Left lobe of liver (tissue), 2 donors: ENCODE data around the gene GCNT2. TPM values are rescaled to one million over a fixed set of nuclear protein-coding genes. Genes with fewer than 3 reads are reported as not detected.
"Not testable (repeated sequence)": the region's sequence is repeated elsewhere in the genome, so short reads cannot be mapped to it uniquely, and the experiment has no call there.

Source experiments
- ATAC-seq: fragments of 200-7000 bp; cut with Tn5 transposase; one replicate; pipeline ENCODE4 v1.9.1; 2020; ENCODE audit warnings: mild to moderate bottlenecking, moderate library complexity
- DNase-seq: peaks from one replicate; pipeline ENCODE4 v3.0.0-alpha.2; 2020; ENCODE audit warnings: low spot score
- total RNA-seq: library from RNA; stranded (reverse); gene quantifications from one replicate; pipeline ENCODE4 v1.2.1, GENCODE V29; 2021
- donor health status: DM: no; HTN: no; CAD: no; lungs with moderate emphysema.
- donor health status: DM: no; HTN: yes; CAD: no.

Gene GCNT2
- total RNA-seq, 1 donor from 2014 or later, result 9.4 TPM

GRCh38 chr6:10543488-10543887 lies 22.3 kb downstream of the GCNT2 start:
- DNase-seq (no peak), ATAC-seq (no peak)

DNA sequence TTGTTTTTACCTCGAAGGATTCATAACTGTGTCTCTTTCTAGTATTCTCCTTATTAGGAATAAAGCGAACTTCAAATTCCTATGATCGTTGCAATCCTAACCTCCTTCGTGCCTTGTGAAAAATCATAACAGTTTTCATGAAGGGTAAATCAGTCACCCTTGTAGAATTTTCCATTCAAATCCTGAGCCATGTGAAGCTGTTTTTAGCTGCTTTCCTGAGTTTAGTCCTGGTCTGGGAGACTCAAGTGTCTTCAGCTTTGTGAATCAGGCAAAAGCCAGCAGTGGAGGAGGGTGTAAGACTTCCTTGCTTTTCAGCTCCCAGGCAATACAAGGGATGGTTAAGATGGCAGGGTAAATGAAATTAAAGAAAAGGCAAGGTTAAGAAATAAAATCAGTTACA lies 24.3 kb downstream of the GCNT2 start:
- ATAC-seq, result no peak

DNA sequence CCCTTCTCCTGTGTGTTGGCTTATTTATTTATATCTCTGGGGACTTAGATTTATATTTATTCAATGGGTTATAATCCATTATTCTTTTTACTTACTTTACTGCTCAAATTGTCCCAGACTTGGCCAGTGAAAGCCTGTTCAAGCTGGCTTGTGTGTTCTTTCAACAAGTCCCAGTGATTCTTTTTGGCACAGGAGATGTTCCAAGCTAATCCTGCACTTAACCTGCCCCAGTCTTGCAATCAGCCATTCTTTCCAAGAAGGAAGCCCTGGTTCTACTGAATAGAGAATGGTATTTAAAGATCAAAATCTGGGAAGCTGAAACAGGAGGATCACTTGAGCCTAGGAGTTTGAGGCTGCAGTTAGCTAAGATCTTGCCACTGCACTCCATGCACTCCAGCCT lies 26.7 kb downstream of the GCNT2 start:
- ATAC-seq (no peak), DNase-seq (no peak)

More for the DNA sequence above, 24.3 kb downstream of the GCNT2 start:
- no peak for DNase-seq

- ATAC-seq (no peak), DNase-seq (no peak)
Measured at GRCh38 chr6:10550764-10551163, 29.6 kb downstream of the GCNT2 start.

DNA sequence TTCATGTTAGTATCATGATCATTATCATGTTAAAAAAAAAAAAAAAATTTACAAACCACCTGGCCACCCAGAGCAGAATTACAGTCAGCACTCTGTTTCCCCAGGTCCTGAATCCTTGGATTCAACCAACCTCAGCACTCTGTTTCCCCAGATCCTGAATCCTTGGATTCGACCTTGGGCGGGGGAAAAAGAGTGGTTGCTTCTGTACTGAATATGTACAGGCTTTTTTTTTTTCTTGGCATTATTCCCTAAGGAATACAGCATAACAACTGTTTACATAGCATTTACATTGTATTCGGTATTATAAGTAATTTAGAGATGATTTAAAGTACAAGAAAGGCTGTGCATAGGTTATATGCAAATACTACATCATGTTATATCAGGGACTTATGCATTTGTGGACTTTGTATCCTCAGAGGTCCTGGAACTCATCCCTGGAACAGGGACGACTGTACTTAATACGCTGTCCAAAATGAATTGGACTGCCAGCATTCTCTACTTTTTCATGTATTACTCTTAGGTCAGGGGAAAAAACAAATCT lies 31.2 kb downstream of the GCNT2 start:
- DNase-seq (no peak), ATAC-seq (peak; percentile 43)

- ATAC-seq, result no peak
- no peak for DNase-seq
Measured at GRCh38 chr6:10553871-10554270, 32.7 kb downstream of the GCNT2 start.

GRCh38 chr6:10554826-10555225 lies 33.7 kb downstream of the GCNT2 start:
- no peak for ATAC-seq

GRCh38 chr6:10555625-10556309 lies 34.6 kb downstream of the GCNT2 start:
- ATAC-seq, result peak; percentile 91
- DNase-seq, result peak; percentile 66

More at GRCh38 chr6:10554826-10555225, 33.7 kb downstream of the GCNT2 start:
- no peak for DNase-seq

- no peak for ATAC-seq
- no peak for DNase-seq
Measured at GRCh38 chr6:10556589-10556988, 35.4 kb downstream of the GCNT2 start.

GRCh38 chr6:10556992-10557391 lies 35.8 kb downstream of the GCNT2 start:
- no peak for DNase-seq
- peak; percentile 39 for ATAC-seq

DNA sequence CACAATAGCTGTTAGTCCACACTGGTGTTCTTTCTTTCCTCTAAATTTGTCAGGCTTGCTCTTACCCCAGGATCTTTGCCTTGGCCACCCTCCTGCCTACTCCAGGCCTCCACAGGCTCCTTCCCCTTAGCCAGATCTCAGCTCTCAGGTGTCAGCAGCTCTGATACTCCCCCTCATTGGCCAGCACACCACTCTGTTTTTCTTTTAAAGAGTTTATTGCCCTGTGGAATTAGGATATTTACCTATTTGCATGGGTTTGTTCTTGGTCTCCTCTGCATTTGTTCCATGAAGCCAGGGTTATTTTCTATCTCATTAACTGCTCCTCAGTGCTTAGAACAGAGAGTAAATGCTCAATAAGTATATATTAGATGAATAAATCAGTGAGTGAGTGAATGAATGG lies 36.8 kb downstream of the GCNT2 start:
- DNase-seq (no peak), ATAC-seq (no peak)

DNA sequence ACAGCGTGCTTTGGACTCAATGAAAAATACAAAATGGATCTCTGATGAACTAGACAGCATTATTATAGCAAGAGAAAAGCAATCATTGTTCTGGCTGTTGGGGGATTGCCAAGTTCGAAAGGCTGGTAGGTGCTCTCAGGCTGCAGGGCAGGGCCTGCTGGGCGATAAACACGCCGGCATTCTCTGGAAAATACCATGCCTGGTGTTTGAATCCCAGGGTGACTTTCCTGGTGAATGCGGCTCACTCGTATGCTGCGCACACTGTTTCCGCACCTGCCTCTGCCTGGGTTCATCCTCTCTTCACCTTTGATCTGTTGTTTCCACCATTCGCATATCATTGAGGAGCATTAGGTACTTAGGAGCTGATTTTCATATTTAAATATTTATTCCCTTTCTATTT lies 37.4 kb downstream of the GCNT2 start:
- no peak for ATAC-seq
- DNase-seq, result no peak

- no peak for ATAC-seq
- DNase-seq, result no peak
Measured at GRCh38 chr6:10559522-10560152, 38.5 kb downstream of the GCNT2 start.

DNA sequence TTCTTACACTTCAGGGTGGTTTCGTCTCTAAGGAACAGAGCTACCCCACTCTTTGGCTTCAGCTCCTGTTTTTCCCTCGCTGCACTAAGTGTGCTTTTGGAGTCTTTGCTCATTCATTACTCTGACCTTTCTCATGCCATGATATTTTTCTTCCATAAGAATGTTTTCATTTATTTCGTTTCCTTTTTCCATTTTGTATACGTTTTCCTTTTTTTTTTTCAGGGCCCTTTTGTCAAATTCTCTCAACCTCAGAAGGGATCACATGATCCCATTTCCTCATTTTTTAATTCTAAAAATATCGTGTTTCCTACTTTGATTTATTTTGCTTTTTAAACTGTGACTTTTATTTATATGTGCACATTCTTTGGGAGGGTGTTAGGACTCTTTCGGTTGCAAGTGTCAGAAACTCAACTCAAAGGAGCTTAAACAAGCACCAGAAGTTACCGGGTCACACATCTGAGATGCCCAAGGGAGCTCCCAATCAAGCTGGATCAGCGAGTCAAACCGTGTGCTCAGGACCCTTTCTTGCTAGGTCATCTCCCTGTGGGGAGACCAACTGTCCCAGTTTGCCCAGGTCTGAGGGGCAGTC lies 40.6 kb downstream of the GCNT2 start:
- DNase-seq, result no peak

GRCh38 chr6:10564975-10565673 lies 44.0 kb downstream of the GCNT2 start:
- ATAC-seq (peak; percentile 15), DNase-seq (no peak)

More for the DNA sequence above, 40.6 kb downstream of the GCNT2 start:
- ATAC-seq, result no peak

DNA sequence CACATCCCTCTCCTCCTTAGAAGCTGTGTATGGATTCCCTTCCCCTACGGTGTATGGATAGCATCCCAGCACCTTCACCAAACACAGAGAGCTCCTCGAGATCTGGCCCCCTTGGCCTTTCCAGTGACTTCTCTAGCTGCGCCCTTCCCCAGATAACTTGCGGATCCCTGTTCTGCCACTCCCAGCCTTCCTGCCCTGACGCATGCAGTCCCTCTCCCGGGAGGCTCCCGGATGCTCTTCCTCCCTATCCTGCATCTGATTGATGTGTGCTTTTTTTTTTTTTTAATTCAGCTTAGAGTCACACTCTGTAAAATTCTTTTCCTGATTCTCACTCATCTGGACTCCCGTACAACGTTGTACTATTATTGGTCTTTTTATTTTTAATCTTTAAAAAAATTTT lies 44.8 kb downstream of the GCNT2 start:
- ATAC-seq (peak; percentile 19), DNase-seq (no peak)

- no peak for ATAC-seq
Measured at GRCh38 chr6:10567256-10568026, 46.3 kb downstream of the GCNT2 start.

DNA sequence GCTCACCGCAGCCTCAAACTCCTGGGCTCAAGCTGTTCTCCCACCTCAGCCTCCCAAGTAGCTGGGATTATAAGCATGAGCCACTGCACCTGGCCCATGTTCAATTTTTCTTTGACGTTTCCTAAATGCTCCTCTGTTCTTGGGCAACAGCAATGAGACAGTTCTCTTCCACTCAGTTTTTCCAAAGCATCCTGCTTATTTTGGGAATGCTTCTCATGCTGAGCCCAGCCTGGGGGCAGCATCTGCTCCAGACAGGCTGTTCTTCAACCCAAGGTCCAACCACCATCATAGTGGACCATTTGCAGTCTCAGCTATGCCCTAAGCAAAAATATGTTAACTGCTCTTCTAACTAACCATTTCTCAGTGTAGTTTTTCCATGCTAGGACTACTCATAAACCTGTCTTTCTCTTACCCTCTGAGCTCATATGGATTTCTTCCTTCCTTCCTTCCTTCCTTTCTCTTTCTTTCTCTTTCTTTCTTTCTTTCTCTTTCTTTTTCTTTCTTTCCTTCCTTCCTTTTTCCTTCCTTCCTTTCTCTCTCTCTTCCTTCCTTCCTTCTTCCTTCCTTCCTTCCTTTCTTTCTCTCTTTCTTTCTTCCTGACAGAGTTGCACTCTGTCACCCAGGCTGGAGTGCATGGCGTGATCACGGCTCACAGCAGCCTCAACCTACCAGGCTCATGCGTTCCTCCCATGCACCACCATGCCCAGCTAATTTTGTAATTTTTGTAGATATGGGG lies 48.4 kb downstream of the GCNT2 start:
- DNase-seq (no peak), ATAC-seq (no peak)

More at GRCh38 chr6:10567256-10568026, 46.3 kb downstream of the GCNT2 start:
- no peak for DNase-seq

GRCh38 chr6:10575519-10575918 lies 54.4 kb downstream of the GCNT2 start:
- not testable (repeated sequence) for DNase-seq, ATAC-seq

DNA sequence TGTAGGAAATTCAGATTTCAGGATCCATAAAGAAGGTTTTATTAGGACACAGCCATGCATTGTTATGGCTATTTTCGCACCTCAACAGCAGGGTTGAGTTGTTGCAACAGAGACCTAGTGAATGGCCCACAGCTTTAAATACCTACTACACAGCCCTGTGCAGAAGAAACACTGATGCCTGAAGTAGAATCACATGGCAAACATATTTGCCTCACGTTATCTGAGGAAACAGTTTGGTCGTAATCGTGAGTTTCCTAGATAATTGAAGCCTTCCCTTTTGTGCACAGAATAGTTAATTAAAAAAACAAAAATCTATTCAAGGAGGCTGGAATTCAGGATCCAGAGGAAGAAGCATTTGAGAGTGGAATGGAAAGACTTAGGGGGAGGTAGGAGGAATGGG lies 55.1 kb downstream of the GCNT2 start:
- DNase-seq (no peak), ATAC-seq (no peak)
